Adrenal gland (tissue), 5 donors: Measurements from ENCODE around the gene TFR2.

Experiments used
- POLR2A ChIP-seq, 2 donors: fragments of 450-650 bp; IDR thresholded peaks; one replicate each; pipeline ENCODE4 v1.6.1; 2017; ENCODE audit warnings: antibody characterized with exemption in 2 of 2, mild to moderate bottlenecking in 2 of 2, moderate library complexity in 1 of 2
- TF ChIP-seq, protein P1 (sequence below), 6 experiments: fragments of 450-650 bp in 4 of 6; fragments of 200-600 bp in 2 of 6; sonication (generic) in 1 of 6; IDR thresholded peaks; 1 replicate in 5 of 6; 2 replicates in 1 of 6; pipeline versions ENCODE4 v1.5.1 to v1.8.0; 2016 to 2021; ENCODE audit warnings: antibody characterized with exemption in 6 of 6, mild to moderate bottlenecking in 2 of 6, moderate library complexity in 1 of 6
- donor health status: DM: no; HTN: no; CAD: no.

- TF ChIP-seq, protein P1, sequence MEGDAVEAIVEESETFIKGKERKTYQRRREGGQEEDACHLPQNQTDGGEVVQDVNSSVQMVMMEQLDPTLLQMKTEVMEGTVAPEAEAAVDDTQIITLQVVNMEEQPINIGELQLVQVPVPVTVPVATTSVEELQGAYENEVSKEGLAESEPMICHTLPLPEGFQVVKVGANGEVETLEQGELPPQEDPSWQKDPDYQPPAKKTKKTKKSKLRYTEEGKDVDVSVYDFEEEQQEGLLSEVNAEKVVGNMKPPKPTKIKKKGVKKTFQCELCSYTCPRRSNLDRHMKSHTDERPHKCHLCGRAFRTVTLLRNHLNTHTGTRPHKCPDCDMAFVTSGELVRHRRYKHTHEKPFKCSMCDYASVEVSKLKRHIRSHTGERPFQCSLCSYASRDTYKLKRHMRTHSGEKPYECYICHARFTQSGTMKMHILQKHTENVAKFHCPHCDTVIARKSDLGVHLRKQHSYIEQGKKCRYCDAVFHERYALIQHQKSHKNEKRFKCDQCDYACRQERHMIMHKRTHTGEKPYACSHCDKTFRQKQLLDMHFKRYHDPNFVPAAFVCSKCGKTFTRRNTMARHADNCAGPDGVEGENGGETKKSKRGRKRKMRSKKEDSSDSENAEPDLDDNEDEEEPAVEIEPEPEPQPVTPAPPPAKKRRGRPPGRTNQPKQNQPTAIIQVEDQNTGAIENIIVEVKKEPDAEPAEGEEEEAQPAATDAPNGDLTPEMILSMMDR (IDR thresholded peaks at IDR 0.05) = no peak
- no peak for TF ChIP-seq POLR2A (IDR thresholded peaks at IDR 0.05)
Measured at GRCh38 chr7:100578246-100579183, 62.8 kb downstream of the TFR2 start.
